ENCODE measurements around the gene R3HCC1L.

R3HCC1L gene

DNA sequence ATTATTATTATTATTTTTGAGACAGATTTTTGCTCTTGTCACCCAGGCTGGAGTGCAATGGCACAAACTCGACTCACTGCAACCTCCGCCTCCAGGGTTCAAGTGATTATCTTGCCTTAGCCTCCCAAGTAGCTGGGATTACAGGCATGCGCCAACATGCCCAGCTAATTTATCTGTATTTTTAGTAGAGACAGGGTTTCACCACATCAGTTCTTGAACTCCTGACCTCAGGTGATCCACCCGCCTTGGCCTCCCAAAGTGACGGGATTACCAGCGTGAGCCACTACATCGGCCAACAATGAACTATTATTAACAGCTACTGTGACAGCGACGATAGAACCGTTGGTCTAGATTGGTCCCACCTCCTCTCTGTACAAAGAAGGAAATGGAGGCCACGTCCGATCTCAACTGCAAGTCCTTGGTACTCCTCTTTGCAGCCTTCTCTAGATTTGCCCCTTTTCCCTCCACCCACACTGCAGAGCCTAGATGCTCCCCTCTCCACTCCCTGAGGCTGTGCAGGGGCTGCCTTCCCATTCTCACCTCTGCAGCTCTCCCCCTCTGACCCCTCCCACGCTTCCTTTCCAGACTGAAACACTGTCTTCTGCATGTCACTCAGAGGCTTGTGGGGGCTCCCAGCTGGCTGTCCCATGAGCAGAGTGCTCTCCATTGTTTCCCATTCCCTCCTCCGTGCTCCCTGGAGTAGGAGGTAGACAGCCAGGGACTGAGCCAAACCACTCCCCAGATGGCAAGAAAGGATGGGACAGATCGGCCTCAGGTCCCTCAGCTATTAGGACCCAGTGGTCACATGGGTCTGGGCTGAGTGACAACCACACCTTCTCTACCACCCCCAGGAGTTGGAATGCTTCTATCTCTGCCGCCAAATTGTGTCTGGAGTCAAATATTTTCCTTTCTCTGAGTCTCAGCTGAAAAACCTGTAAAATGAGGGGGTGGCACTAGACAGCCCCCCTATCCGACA lies 131.2 kb downstream of the R3HCC1L start:
- ATAC-seq (ENCODE audit: low read depth) (no peak), DNase-seq (ENCODE audit: low spot score) (no peak)
- no peak overlapping the region for H3K4me3 ChIP-seq (ENCODE audit: severe bottlenecking)
- TF ChIP-seq, protein P1, sequence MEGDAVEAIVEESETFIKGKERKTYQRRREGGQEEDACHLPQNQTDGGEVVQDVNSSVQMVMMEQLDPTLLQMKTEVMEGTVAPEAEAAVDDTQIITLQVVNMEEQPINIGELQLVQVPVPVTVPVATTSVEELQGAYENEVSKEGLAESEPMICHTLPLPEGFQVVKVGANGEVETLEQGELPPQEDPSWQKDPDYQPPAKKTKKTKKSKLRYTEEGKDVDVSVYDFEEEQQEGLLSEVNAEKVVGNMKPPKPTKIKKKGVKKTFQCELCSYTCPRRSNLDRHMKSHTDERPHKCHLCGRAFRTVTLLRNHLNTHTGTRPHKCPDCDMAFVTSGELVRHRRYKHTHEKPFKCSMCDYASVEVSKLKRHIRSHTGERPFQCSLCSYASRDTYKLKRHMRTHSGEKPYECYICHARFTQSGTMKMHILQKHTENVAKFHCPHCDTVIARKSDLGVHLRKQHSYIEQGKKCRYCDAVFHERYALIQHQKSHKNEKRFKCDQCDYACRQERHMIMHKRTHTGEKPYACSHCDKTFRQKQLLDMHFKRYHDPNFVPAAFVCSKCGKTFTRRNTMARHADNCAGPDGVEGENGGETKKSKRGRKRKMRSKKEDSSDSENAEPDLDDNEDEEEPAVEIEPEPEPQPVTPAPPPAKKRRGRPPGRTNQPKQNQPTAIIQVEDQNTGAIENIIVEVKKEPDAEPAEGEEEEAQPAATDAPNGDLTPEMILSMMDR (IDR thresholded peaks at IDR 0.05; ENCODE audit: poor library complexity, severe bottlenecking), result no peak
- H3K27me3 ChIP-seq (ENCODE audit: insufficient read depth, poor library complexity, severe bottlenecking), result no peaks in the 10 kb centered on the region
- H3K36me3 ChIP-seq (ENCODE audit: low read depth), result no peaks in the 10 kb centered on the region
- no peak overlapping the region for H3K27ac ChIP-seq (ENCODE audit: poor library complexity, severe bottlenecking)
- peaks cover 4% of the 10 kb centered on the region for H3K4me1 ChIP-seq (ENCODE audit: insufficient read depth, poor library complexity, severe bottlenecking)
- H3K9me3 ChIP-seq (ENCODE audit: severe bottlenecking), result no peaks in the 10 kb centered on the region

DNA sequence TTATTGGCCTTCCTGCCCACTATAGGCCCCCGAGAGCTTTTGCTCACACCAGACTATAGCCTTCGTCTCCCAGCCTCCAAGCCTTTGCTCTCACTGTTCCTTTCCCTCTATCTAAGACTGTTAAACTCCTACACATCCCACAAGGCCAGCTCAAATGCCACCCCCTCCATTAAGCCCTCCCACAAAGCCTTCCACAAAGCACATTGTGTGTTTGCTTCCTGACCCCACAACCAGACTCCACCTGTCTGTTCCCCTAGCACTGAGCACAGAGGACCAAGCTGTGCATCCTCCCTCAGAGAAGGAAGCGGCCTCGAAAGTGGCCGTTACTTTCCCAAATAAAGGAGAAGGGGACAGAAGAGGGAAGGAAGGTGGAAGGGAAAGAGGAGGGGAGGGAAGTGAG lies 132.2 kb downstream of the R3HCC1L start:
- ATAC-seq (ENCODE audit: low read depth) (no peak), DNase-seq (ENCODE audit: low spot score) (no peak)
- no peak overlapping the region for H3K4me3 ChIP-seq (ENCODE audit: severe bottlenecking)
- TF ChIP-seq, protein P1 (IDR thresholded peaks at IDR 0.05; ENCODE audit: poor library complexity, severe bottlenecking), result no peak
- H3K27me3 ChIP-seq (ENCODE audit: insufficient read depth, poor library complexity, severe bottlenecking), result no peaks in the 10 kb centered on the region
- H3K9me3 ChIP-seq (ENCODE audit: severe bottlenecking), result no peaks in the 10 kb centered on the region
- no peak overlapping the region for H3K27ac ChIP-seq (ENCODE audit: poor library complexity, severe bottlenecking)
- peaks cover 4% of the 10 kb centered on the region for H3K4me1 ChIP-seq (ENCODE audit: insufficient read depth, poor library complexity, severe bottlenecking)
- no peaks in the 10 kb centered on the region for H3K36me3 ChIP-seq (ENCODE audit: low read depth)

DNA sequence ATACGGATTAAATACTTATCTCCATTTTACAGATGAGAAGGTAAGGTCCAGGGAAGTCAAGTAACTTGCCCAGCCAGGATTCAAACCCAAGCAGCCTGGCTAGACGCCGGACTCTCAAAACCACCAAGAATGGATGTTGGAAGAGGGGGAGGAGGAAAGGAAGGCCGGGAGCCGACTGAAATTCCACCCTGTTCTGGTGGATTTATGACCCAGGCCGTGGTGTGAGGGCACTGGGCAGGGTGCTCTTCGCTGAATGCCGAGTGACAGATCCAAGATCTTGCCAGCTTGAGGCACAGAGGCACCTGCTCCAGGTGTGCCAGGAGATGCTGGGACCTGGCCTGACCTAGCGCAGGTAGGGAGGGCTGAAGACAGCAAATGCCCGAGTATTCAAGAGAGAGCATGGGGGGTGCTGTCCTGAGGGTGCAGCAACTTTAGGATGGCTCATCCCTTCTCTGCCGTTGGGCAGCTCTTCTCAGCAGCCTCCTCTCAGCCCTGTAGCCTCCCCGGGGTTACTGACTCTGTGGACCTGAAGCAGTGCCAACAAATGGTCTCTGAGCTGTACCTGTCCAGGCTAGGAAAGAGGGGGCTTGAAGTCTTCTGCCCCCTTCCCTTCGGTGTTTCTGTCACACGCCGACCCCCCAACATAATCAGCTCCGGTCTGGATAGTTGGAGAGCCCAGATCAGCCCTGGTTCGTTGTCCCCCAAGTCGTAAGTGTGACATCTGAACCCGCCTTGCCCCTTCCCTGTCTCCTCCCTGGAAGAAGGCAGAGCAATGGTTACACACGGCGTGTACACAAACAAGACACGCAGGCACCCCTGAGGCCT lies 132.8 kb downstream of the R3HCC1L start:
- TF ChIP-seq, protein P1 (IDR thresholded peaks at IDR 0.05; ENCODE audit: poor library complexity, severe bottlenecking), result no peak
- no peak overlapping the region for H3K4me3 ChIP-seq (ENCODE audit: severe bottlenecking)
- DNase-seq (ENCODE audit: low spot score), result no peak
- no peaks in the 10 kb centered on the region for H3K36me3 ChIP-seq (ENCODE audit: low read depth)
- no peaks in the 10 kb centered on the region for H3K27me3 ChIP-seq (ENCODE audit: insufficient read depth, poor library complexity, severe bottlenecking)
- ATAC-seq (ENCODE audit: low read depth), result no peak; the same call in 2 of the 3 replicates
- H3K9me3 ChIP-seq (ENCODE audit: severe bottlenecking), result no peaks in the 10 kb centered on the region
- no peak overlapping the region for H3K27ac ChIP-seq (ENCODE audit: poor library complexity, severe bottlenecking)
- H3K4me1 ChIP-seq (ENCODE audit: insufficient read depth, poor library complexity, severe bottlenecking), result peaks cover 4% of the 10 kb centered on the region

DNA sequence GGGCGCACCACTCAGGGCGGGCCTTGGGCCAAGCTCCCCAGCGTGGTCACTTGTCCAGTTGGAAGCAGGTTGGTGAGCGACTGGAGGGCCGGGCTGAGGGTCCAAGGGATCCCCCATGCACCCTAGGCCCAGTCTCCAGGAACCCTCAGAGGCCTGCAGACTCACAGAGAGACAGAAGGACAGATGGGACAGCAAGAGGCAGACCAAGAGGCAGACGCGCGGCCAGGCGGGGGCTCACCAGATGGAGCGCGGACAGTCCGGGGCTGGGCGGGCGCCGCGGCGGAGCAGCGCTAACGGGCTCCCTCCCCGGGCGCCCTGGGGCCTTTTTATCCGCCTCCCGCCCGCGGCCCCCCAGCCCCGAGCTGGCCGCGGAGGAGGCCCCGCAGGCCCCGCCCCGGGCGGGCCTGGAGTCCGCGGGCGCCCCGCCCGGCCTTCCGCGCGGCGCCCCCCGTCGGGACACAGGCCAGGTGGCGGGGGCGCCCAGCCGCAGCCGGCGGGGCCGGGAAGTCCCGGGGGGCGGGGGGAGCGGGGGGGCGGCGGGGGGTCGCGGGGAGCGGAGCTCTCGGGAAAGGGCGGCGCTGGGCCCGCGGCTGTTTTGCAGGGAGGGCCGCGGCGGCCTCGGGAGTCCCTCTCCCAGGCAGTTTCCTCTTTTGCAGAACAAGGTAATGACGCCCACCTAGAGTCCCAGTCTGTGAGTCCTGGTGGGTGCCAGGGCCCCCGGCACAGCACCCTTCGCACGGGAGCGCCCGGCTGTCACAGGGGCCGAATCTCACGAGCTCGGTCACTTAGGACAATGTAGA lies 133.6 kb downstream of the R3HCC1L start, which contains the start of gene LOXL4:
Gene LOXL4, minus strand, starts transcription at position 301 of the 800 bp plus-strand sequence. CDS start 5,175 bp downstream, outside the sequence.
- Histone ChIP-seq H3K4me3 (ENCODE audit: severe bottlenecking) (no peak within 1 kb of the TSS), H3K27ac (ENCODE audit: poor library complexity, severe bottlenecking) (no peak within 1 kb of the TSS), H3K9me3 (ENCODE audit: severe bottlenecking) (no peaks in the 10 kb centered on the region), H3K36me3 (ENCODE audit: low read depth) (no peaks in the 10 kb centered on the region), H3K4me1 (ENCODE audit: insufficient read depth, poor library complexity, severe bottlenecking) (peaks cover 4% of the 10 kb centered on the region), H3K27me3 (ENCODE audit: insufficient read depth, poor library complexity, severe bottlenecking) (no peaks in the 10 kb centered on the region)
- DNase-seq (ENCODE audit: low spot score) (no peak), ATAC-seq (ENCODE audit: low read depth) (no peak)
- TF ChIP-seq, protein P1 (IDR thresholded peaks at IDR 0.05; ENCODE audit: poor library complexity, severe bottlenecking), result no peak
